GM12872 (cell line): ENCODE data around the gene ALMS1.

Experiments
- TF ChIP-seq, protein P1 (sequence below): IDR thresholded peaks from 3 replicates; pipeline ENCODE4 v1.5.1; 2011; ENCODE audit warnings: low read depth, mild to moderate bottlenecking, low read length, moderate library complexity; ENCODE audit not compliant: insufficient read depth

ALMS1 gene

DNA sequence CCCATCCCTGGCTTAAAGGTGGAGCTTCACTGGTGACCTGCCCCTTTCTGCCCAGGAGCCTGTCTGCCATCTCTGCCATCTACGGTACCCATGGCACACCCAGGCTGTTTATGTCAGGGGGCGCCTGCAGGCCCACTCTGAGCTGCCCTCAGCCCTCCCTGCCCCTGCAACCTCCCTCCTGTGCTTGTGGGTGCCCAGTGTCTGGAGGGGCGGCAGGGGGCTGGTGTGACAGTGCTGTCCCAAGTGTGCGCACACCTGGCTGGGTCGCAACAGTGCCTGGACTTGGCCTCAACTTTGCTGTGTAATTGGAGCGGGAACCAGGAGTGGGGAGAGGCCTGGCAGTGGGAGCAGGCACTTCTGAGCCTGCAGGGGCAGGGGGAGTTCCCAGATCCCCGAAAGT lies 102.4 kb downstream of the ALMS1 start:
- TF ChIP-seq, protein P1, sequence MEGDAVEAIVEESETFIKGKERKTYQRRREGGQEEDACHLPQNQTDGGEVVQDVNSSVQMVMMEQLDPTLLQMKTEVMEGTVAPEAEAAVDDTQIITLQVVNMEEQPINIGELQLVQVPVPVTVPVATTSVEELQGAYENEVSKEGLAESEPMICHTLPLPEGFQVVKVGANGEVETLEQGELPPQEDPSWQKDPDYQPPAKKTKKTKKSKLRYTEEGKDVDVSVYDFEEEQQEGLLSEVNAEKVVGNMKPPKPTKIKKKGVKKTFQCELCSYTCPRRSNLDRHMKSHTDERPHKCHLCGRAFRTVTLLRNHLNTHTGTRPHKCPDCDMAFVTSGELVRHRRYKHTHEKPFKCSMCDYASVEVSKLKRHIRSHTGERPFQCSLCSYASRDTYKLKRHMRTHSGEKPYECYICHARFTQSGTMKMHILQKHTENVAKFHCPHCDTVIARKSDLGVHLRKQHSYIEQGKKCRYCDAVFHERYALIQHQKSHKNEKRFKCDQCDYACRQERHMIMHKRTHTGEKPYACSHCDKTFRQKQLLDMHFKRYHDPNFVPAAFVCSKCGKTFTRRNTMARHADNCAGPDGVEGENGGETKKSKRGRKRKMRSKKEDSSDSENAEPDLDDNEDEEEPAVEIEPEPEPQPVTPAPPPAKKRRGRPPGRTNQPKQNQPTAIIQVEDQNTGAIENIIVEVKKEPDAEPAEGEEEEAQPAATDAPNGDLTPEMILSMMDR, result no peak

DNA sequence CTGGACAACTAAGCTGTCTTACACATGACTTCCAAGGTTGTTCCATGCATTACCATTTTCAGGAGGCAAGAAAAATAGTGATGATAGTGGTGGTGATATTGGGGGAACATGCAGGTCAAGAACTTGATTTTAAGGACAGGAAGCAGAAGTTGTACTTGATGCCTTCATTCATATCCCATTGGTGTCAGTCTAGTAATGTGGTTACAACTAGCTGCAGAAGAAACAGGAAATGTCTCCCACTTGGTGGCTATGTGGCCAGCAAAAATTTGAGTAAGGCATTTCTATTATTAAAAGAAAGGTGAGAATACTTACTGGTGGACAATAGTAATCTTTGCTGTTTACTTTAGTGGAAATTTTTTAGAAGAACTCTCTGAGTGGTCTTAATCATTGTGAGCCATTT lies 103.4 kb downstream of the ALMS1 start:
- TF ChIP-seq, protein P1, result no peak

DNA sequence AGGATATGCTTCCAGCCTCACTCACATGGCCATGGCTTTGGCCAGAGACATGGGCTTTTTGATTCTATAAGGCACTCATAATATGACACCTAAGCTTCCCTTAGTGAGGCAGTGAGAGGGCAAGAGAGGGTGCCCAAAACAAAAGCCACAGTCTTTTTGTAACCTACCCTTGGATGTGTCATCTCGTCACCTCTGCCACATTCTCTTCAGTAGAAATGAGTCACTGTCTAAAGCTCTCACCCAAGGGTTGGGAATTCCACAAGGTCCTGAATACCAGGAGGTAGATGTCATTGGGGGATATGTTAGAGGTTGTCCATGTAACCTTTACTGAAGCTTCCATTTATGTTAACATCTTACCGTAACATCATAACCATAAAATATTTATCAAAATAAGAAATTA lies 108.4 kb downstream of the ALMS1 start:
- TF ChIP-seq, protein P1, result no peak

DNA sequence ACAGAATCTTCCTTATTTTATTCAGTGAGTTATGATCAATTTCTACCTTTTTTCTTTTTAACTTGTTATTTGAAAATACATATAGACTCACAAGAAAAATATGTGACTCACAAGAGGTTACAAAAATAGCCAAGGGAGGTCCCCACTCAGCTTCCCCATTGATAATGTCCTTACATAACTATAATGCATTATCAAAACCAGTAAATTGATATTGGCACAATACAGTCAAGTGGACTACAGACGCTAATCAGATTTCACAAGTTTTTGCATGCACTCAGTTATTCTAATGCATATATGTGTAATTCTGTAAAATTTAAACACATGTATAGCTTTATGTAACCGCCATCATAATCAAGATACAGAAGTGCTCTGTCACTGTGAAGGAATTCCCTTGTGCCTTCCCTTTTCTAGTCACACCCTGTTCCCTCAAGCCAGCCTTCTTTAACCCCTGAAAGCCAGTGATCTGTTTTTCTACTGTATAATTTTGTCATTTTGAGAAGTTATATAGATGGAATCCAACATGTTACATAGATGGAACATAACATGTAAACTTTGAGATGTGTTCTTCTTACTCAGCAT lies 118.4 kb downstream of the ALMS1 start:
- TF ChIP-seq, protein P1, result no peak

DNA sequence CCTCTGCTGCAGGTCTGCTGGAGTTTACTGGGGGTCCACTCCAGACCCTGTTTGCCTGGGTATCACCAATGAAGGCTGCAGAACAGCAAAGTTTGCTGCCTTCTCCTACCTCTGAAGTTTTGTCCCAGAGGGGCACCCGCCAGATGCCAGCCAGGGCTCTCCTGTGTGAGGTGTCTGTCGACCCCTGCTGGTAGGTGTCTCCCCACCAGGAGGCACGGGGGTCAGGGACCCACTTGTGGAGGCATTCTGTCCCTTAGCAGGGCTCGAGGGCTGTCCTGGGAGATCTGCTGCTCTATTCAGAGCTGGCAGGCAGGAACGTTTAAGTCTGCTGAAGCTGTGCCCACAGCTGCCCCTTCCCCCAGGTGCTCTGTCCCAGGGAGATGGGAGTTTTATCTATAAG lies 124.8 kb downstream of the ALMS1 start:
- TF ChIP-seq, protein P1, result peak; percentile 35; the same call in 2 of the 3 replicates

DNA sequence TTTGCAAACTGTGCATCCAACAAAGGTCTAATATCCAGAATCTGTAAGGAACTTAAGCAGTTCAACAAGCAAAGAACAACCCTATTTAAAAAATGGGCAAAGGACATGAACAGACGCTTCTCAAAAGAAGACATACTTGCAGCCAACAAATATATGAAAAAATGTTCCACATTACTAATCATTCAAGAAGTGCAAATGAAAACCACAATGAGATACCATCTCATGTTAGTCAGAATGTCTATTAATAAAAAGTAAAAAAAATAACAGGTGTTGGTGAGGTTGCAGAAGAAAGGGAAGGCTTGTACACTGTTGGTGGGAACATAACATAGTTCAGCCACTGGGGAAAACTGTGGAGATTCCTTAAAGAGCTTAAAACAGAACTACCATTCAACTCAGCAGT lies 130.4 kb downstream of the ALMS1 start:
- TF ChIP-seq, protein P1, result no peak

DNA sequence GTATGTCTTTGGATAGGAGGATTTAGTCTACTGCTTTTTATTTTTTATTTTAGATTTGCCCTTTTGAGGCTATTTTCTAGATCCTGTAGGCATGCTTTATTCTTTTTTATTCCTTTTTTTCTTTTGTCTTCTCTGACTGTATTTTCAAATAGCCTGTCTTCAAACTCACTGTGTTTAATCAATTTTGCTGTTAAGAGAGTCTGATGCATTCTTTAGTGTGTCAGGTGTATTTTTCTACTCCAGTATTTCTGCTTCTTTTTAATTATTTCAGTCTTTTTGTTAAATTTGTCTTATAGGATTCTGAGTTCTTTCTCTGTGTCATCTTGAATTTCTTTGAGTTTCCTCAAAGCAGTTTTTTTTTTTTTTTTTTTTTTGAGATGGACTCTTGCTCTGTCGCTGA lies 143.1 kb downstream of the ALMS1 start:
- TF ChIP-seq, protein P1, result no peak
